ENCODE measurements around the gene DARS1. TPM values are rescaled to one million over a fixed set of nuclear protein-coding genes. Genes with fewer than 3 reads are reported as not detected.

The DARS1 gene
- total RNA-seq, 1 donor from 2014 or later: 86.0 TPM

DNA sequence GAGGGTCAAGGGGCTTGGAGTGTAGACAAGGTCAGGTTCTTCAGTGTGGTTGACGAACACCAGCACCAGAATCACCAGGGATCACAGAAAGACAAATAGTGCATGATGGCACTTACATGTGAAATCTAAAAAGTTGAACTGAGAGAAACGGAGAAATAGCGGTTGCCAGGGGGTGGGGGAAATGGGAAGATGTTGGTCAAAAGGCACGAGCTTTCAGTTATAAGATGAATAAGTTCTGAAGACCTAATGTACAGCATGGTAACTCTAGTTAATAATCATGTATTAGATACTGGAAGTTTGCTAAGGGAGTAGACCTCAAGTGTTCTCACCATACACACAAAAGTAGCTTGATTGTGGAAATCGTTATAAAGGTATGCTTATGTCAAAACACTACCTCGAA is 43.7 kb upstream of the DARS1 start:
- H3K4me3 ChIP-seq (ENCODE audit: low read depth, low read length): no peak overlapping the region
- no peak for DNase-seq (ENCODE audit: low read depth)
- TF ChIP-seq, protein P1, sequence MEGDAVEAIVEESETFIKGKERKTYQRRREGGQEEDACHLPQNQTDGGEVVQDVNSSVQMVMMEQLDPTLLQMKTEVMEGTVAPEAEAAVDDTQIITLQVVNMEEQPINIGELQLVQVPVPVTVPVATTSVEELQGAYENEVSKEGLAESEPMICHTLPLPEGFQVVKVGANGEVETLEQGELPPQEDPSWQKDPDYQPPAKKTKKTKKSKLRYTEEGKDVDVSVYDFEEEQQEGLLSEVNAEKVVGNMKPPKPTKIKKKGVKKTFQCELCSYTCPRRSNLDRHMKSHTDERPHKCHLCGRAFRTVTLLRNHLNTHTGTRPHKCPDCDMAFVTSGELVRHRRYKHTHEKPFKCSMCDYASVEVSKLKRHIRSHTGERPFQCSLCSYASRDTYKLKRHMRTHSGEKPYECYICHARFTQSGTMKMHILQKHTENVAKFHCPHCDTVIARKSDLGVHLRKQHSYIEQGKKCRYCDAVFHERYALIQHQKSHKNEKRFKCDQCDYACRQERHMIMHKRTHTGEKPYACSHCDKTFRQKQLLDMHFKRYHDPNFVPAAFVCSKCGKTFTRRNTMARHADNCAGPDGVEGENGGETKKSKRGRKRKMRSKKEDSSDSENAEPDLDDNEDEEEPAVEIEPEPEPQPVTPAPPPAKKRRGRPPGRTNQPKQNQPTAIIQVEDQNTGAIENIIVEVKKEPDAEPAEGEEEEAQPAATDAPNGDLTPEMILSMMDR (conservative IDR thresholded peaks at IDR 0.05; ENCODE audit: low read depth, low read length): no peak

DNA sequence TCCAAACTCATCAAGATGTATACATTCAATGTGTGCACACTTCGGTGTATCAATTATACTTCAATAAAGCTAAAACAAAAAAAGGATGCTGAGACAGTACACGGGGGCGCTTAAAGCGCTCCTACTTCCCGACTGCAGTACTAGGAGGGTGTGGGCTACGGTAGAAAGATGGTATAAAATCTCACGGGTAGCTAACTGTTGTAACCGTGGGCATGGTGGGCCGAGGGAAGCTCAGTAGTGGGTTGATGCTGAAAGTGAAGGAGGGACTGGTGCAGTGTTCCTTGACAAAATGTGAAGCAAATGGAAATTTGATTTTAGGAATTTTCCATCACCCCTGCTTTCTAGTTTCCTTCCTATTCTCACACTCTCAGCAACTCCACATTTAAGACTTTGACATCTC is 42.6 kb upstream of the DARS1 start:
- H3K4me3 ChIP-seq (ENCODE audit: low read depth, low read length): no peak overlapping the region
- DNase-seq (ENCODE audit: low read depth): no peak
- TF ChIP-seq, protein P1 (conservative IDR thresholded peaks at IDR 0.05; ENCODE audit: low read depth, low read length): no peak

DNA sequence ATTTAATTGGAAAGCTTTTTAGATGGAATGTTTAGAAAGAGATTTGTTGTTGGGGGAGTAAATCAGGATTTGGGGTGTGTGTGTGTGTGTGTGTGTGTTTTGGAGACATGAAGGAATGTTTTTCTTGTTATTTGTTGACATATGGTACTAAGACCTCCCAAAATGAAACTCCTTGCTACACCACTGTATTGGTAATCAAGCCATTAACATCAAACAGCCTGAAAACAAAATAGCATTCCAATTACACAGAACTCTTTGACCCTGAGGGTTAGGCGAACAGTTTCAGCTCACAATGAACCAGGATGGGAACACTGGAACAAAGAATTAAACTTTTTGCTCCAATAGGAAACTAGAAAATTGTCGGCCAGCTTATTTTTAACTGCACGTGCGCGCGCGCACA is 41.7 kb upstream of the DARS1 start:
- no peak overlapping the region for H3K4me3 ChIP-seq (ENCODE audit: low read depth, low read length)
- TF ChIP-seq, protein P1 (conservative IDR thresholded peaks at IDR 0.05; ENCODE audit: low read depth, low read length): no peak
- no peak for DNase-seq (ENCODE audit: low read depth)

DNA sequence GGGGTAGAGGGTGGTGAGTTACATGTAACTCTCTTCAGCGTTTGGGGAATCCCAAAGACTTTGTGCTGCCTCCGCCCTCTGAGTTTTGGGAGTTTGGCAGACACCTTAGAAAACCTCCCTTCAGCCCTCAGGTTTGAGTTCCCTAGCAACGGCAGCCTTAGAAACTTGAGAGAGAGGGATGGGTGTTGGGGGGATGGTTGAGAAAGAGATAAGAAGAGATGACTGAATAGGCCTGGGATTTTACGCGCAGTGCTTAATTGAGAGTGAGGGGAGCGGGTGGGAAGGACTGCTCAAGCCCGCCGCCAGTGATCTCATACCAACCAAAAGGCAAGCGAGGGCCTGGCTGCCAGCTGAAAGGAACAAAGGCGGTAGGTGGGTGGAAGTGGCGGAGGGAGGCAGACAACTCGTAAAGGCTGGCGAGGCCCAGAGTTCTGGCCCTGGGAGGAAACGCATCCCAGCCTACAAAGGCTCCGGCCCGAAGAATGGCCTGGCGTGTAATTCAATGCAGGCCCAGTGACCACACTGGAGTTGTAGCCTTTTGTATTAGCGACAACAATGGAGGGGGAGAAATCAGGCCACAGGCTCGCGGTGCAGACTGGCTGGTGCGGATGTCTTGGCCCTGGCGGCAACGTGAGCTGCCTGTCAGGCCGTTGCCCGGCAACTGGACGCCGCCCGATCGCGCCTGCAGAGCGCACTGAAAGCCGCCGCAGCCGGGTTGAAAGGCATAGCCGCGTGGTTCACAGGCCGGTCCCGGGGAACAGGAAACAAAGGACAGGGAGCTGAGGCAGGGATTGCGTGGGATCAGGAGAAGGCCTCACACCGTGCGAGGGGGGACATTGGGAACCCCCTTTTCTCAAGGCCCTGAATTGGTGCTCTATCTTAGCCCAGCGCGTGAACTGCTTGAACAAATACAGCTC is 39.9 kb upstream of the DARS1 start:
- no peak overlapping the region for H3K4me3 ChIP-seq (ENCODE audit: low read depth, low read length)
- TF ChIP-seq, protein P1 (conservative IDR thresholded peaks at IDR 0.05; ENCODE audit: low read depth, low read length): no peak
- DNase-seq (ENCODE audit: low read depth): no peak

DNA sequence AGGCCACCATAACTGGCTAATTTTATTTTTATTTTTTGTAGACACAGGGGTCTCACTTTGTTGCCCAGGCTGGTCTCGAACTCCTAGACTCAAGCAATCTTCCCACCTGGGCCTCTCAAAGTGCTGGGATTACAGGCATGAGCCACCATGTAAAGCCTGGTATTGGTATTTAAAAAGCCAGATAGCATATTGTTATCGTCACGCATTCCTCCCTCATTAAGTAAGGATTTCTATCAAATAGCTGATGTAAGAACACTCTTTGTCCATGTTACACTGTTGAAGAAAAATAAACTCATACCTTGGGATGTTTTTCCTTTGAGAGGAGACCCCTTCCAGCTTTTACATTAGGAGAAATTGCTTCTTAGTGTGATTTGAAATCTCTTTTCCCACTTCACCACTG is 39.2 kb upstream of the DARS1 start:
- H3K4me3 ChIP-seq (ENCODE audit: low read depth, low read length): no peak overlapping the region
- TF ChIP-seq, protein P1 (conservative IDR thresholded peaks at IDR 0.05; ENCODE audit: low read depth, low read length): no peak
- DNase-seq (ENCODE audit: low read depth): no peak

DNA sequence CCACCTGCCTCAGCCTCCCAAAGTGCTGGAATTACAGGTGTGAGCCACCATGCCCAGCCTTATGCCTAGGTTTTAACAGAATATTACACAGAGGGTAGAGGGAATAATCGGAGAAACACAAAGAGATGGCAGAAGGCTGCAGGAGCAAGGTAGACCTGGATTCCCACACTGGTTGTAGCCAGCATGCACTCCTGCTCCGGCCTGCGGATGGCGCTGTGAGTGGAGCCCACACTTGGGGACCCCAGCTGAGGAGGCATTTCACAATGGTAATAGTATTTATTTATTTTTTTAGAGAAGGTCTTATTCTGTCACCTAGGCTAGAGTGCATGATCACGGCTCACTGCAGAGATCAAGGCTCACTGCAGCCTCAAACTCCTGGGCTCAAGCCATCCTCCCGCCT is 38.8 kb upstream of the DARS1 start:
- no peak for DNase-seq (ENCODE audit: low read depth)
- TF ChIP-seq, protein P1 (conservative IDR thresholded peaks at IDR 0.05; ENCODE audit: low read depth, low read length): no peak
- no peak overlapping the region for H3K4me3 ChIP-seq (ENCODE audit: low read depth, low read length)

DNA sequence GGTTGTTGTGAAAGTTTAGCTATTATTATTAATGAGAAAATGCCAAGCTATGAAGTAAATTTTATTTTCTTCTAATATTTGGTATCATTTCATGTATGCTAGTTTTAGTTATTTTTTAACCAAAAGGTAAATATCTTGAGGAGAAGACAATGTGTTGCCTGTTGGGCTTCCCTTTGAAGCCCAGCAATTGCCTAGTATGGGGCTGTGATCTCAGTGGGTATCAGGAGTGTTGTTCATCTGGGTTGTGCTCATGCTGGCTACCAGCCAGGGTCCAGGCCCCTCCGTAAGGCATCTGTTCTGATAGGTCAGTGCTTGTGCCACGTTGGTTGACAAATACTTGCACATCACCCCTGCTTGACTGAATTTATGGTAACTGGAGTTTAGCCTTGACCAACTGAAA is 38.0 kb upstream of the DARS1 start:
- DNase-seq (ENCODE audit: low read depth): no peak
- H3K4me3 ChIP-seq (ENCODE audit: low read depth, low read length): no peak overlapping the region
- TF ChIP-seq, protein P1 (conservative IDR thresholded peaks at IDR 0.05; ENCODE audit: low read depth, low read length): no peak
